Measurements from ENCODE around the gene NAA60. TPM values are rescaled to one million over a fixed set of nuclear protein-coding genes. Genes with fewer than 3 reads are reported as not detected.

The NAA60 gene
- total and polyA plus RNA-seq, 4 donors, result 11.3 to 41.3 (median 25.6) TPM

- peak overlapping the region; percentile 79 to 95 (median 95) for H3K4me3 ChIP-seq (ENCODE audit: low read depth in 1 of 3, low read length in 3 of 3)
- H3K27ac ChIP-seq (ENCODE audit: low read depth in 1 of 2, low read length in 2 of 2), result peak overlapping the region; percentile 88 to 94
- peaks cover 16 to 40% (median 36%) of the 10 kb centered on the region in 4 donors for H3K9me3 ChIP-seq (ENCODE audit: control insufficient read depth in 4 of 4, low read length in 3 of 4)
- TF ChIP-seq HNF4A (conservative IDR thresholded peaks at IDR 0.05), result no peak
- no peak for TF ChIP-seq JUND (IDR thresholded peaks at IDR 0.05)
- no peak for TF ChIP-seq GABPA (IDR thresholded peaks at IDR 0.05 in 1 of 2, conservative IDR thresholded peaks at IDR 0.05 in 1 of 2)
- TF ChIP-seq TAF1 (conservative IDR thresholded peaks at IDR 0.05), result no peak
- no peak for TF ChIP-seq ZBTB33 (IDR thresholded peaks at IDR 0.05)
- TF ChIP-seq NR2F2 (IDR thresholded peaks at IDR 0.05), result no peak
- no peak for TF ChIP-seq CTCF (IDR thresholded peaks at IDR 0.05; ENCODE audit: low read depth, low read length, missing input control)
- no peak for TF ChIP-seq MAX (IDR thresholded peaks at IDR 0.05)
- no peak for TF ChIP-seq EGR1 (IDR thresholded peaks at IDR 0.05; ENCODE audit: low read depth in 2 of 2)
- no peak for TF ChIP-seq HNF4G (IDR thresholded peaks at IDR 0.05)
- no peak for TF ChIP-seq FOXA1 (IDR thresholded peaks at IDR 0.05)
- no peak for TF ChIP-seq YY1 (IDR thresholded peaks at IDR 0.05)
- TF ChIP-seq RXRA (IDR thresholded peaks at IDR 0.05), result no peak
- TF ChIP-seq RAD21 (IDR thresholded peaks at IDR 0.05), result no peak
- TF ChIP-seq ATF3 (IDR thresholded peaks at IDR 0.05), result no peak
- no peak for TF ChIP-seq FOXA2 (IDR thresholded peaks at IDR 0.05)
- no peak for TF ChIP-seq REST (IDR thresholded peaks at IDR 0.05)
- TF ChIP-seq SP1 (IDR thresholded peaks at IDR 0.05), result no peak
- WGBS, result 47% methylated on average over 17 of the region's 17 CpGs
- H3K9ac ChIP-seq (ENCODE audit: low read depth in 1 of 2, low read length in 2 of 2), result peak overlapping the region; percentile 84 to 88
- DNase-seq (ENCODE audit: low spot score), result no peak
- H3K27me3 ChIP-seq (ENCODE audit: control insufficient read depth in 4 of 4, insufficient read depth in 4 of 4, low read length in 3 of 4), result no peaks in the 10 kb centered on the region
- H3K36me3 ChIP-seq (ENCODE audit: control insufficient read depth in 4 of 4, insufficient read depth in 3 of 4, low read depth in 1 of 4, low read length in 3 of 4), result peaks cover 11 to 45% (median 42%) of the 10 kb centered on the region in 4 donors
- H3K4me1 ChIP-seq (ENCODE audit: control insufficient read depth in 4 of 4, insufficient read depth in 4 of 4, low read length in 3 of 4), result peaks cover 2 to 13% (median 8%) of the 10 kb centered on the region in 4 donors
Measured at GRCh38 chr16:3401719-3402397, 41.6 kb upstream of the NAA60 start.

Measured in liver (tissue), 9 donors.